ENCODE data around the gene PRKAG2.
"Not testable (repeated sequence)": the region's sequence is repeated elsewhere in the genome, so short reads cannot be mapped to it uniquely, and the experiment has no call there.

GRCh38 chr7:151748021-151748420 is 128.9 kb downstream of the PRKAG2 start:
- TF ChIP-seq EZH2 (IDR thresholded peaks at IDR 0.05; ENCODE audit: insufficient read depth, poor library complexity, severe bottlenecking); EZH2phosphoT487 (IDR thresholded peaks at IDR 0.05; ENCODE audit: insufficient read depth, low read depth): not testable (repeated sequence)
